Fibroblast of lung (primary cell): ENCODE data around the gene HDAC10.

Experiments used
- CTCF ChIP-seq, 2 donors: IDR thresholded peaks in 1 of 2; conservative IDR thresholded peaks in 1 of 2; 1 replicate in 1 of 2; 2 replicates in 1 of 2; pipeline ENCODE4 v1.5.1; 2011 to 2012; ENCODE audit warnings: low read length in 2 of 2, control low read depth in 1 of 2, inconsistent platforms in 1 of 2, low read depth in 1 of 2, mild to moderate bottlenecking in 1 of 2
- EZH2 ChIP-seq: IDR thresholded peaks from 2 replicates; pipeline ENCODE4 v1.5.1; 2012; ENCODE audit warnings: low read length, control low read depth, mild to moderate bottlenecking; ENCODE audit errors: missing control alignments

- TF ChIP-seq CTCF (conservative IDR thresholded peaks at IDR 0.05 in 1 of 2, IDR thresholded peaks at IDR 0.05 in 1 of 2; ENCODE audit: low read depth in 1 of 2, low read length in 2 of 2) (no peak), EZH2 (no peak)
Observed at GRCh38 chr22:50219800-50220602, 31.1 kb downstream of the HDAC10 start.
